Activated CD8-positive, alpha-beta memory T cell treated with anti-CD3 and anti-CD28 coated beads, Interleukin-2, amount 10 ng/mL, durations not matched to agents 7 days and 5 days (primary cell): ENCODE results near the gene MED20. TPM values are rescaled to one million over a fixed set of nuclear protein-coding genes. Genes with fewer than 3 reads are reported as not detected.

Source experiments
- total RNA-seq, 2 experiments: library from RNA; stranded (reverse); gene quantifications; one replicate each; pipeline ENCODE4 v1.2.3, GENCODE V29; 2021

Gene MED20
- total RNA-seq, 2 experiments from 2014 or later, result 21.9 to 25.6 TPM

Other genes starting within 250 kb of the MED20 start
- gene TFEB, start 185.5 kb downstream of the MED20 start, total RNA-seq, result 10 to 100 TPM; 14.5 to 15.8 TPM
- not detected for gene PGC, start 173.7 kb downstream of the MED20 start, total RNA-seq
- 1 to 10 TPM; 4.8 to 6.2 TPM for gene FRS3, start 141.2 kb downstream of the MED20 start, total RNA-seq
- not detected for gene PRICKLE4, start 140.4 kb downstream of the MED20 start, total RNA-seq
- gene TOMM6, start 133.4 kb downstream of the MED20 start, total RNA-seq, result 100 to 1,000 TPM; 161 to 219 TPM
- gene USP49, start 25.8 kb downstream of the MED20 start, total RNA-seq, result 1 to 10 TPM; 7.7 to 9.1 TPM
- gene BYSL, start 360 bp upstream of the MED20 start, total RNA-seq, result 10 to 100 TPM; 33.1 to 48.5 TPM
- 100 to 1,000 TPM; 333 to 502 TPM for gene CCND3, start 20.7 kb upstream of the MED20 start, total RNA-seq
- gene TAF8, start 129.4 kb upstream of the MED20 start, total RNA-seq, result 10 to 100 TPM; 50.9 to 53.2 TPM
- under 1 TPM; 0.16 to 0.18 TPM for gene C6orf132, start 221.5 kb upstream of the MED20 start, total RNA-seq